NCI-H1105 (cell line): ENCODE data around the gene C1QTNF1.
A peak's percentile ranks its signal among the peaks of the same experiment; 100 is the strongest.
"Not testable (repeated sequence)": the region's sequence is repeated elsewhere in the genome, so short reads cannot be mapped to it uniquely, and the experiment has no call there.

Experiments used
- DNase-seq: peaks from one replicate; lab custom pipeline; 2025; lab: John Stamatoyannopoulos, UW

The C1QTNF1 gene

DNA sequence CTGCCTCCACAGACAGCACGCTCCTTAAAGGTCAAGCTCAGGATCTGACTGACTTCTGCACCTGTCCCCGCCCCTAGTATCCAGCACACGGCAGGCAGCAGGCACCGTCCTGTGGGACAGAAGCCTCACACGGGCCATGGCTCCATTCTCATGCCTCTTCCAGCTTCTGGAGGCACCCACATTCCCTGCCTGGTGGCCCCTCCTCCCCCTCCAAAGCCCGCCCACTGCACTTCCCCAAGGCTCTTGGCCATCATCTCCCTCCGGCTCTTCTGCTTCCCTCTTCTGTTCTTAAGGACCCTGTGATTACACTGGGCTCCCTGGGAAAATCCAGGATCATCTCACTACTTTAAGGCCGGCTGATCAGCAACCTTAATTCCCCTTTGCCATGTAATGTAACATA lies 17.9 kb upstream of the C1QTNF1 start:
- DNase-seq: no peak

DNA sequence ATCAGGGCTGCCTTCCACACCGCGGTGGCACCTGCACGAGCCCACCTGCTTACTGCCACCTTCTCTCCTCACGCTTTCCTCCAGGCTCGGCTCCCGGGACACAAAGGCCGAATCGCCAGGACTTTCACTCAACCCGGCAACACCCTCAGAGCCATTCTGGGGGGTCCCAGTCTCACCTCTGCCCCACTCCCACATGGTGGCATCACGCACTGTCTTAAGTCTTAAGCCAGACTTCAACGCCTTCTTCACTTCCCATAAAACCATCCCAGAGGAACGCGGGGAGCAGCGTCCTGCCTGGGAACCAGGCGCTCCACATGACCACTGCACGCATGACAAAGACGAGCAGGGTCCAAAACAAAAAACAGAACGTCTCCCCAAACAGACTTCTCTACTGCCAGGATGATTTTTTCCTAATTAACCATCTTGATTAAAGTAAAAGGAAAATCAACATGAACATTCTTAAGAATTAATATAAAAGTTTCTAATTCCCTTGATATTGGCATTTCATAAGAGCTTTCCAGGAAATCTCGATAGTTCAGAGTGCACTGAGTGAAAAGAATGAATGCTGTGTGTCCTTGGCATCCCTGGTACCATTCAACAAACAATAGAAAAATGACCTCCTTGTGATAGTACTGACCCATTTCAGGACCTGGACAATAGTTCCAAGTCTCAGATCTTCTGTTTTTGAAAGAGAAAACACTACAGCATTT lies 17.0 kb upstream of the C1QTNF1 start:
- DNase-seq: no peak

DNA sequence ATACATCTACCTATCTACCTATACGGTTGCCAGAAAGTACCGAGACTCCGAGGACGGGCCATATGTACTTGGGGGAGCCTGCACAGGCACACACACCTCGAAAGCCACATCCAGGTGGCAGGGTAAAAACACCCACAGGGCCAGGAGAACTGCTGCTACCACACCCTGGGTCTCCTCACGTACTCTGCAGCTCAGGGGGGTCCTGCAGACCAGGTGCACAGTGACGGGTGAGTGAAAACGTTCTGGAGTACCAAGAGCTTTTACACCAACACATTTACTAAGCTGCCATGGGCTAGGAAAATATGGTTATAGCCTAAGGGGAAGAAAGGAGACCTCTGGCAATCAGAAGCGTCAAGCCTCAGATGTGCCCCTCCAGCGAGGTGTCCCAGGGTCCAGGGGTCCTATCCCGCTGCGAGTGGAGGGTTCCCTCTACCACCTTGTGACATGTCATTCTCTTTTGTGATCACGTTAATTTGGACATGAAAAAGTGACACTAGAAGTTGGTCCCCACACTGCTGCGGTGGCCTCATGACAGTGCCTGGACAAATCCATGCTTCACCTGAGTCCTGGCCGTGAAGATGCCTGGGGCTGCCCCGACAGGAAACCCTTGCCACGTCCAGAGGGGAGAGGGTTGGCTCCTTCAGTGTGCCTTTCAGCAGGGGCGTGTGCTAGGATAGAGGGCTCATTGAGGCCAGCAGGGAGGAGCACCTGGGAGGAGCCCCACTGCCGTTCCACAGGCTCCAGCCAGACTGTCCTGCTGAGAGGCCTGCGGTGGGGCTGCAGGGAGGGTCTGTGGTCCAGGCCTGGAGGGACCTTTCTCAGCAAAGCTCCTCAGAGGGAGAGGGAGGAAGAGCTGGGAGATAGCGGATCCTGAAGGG lies 16.2 kb upstream of the C1QTNF1 start:
- no peak for DNase-seq

DNA sequence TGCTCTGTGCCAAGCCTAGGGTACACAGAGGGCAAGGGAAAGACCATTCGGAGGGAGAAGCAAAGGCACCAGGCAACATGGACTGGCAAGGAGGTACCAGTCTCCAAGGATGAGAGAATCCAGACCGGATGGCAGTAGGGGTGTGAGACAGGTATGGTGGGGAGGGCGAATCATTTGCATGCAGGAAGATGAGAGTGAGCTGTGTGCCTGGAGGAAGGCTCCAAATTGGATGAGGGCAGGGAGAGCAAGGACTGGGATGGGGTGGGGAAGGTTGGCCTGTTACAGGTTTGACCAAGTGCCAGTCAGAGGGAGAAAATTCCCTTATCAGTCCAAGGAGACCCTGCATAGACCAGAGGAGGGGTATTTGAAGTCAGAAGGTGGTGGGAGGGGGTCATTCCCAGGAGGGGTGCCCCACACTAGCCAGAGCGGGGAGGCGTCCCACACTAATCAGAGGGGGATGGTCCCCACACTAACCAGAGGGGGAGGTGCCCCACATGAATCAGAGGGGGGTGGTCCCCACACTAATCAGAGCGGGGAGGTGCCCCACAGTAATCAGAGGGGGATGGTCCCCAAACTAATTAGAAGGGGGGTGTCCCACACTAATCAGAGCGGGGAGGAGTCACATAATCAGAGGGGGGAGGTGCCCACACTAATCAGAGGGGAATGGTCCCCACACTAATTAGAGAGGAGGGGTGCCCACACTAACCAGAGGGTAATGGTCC lies 15.1 kb upstream of the C1QTNF1 start:
- no peak for DNase-seq

DNA sequence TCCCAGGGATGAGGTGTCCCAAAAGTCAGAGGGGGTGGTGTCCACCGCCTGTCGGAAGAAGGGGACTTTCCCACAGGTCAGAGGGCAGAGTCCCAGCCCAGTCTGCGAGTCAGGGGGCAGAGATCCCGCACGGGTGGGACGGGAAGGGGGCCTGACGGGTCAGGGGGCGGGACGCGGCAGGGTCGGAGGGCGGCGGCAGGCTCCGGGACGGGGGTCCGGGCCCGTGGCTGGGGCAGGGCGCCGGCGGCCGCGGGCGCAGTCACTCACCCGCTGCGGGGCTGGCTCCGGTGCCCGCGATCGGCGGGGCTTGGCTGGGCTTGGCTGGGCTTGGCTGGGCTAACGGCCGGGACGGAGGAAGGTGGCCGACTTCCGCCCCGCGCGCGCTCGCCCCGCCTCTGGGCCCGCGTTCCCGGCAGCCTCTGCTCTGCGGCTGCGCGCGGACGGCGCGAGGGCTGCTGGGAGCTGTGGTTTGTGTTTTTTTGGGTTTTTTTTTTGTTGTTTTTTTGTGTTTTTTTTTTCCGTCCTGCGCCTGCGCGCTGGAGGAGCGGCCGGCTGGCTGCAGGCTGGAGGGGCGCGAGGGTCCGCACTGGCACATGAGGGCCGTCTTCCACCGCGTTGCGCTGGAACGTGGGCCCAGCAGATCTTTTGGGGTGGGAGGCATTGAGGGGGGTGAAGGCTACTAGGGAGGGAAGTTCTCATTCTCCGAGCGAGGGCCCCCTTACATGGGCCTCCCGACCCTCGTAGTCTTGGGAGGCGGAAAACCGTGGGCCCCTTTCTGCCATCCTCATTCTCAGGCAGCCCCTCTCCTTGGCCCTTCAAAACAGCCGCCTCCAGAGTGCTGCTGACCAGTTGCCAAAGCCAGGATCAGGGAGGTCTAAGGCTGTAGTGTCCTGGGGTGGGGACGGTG lies 14.3 kb upstream of the C1QTNF1 start, which contains the start of gene CANT1:
Gene CANT1 (minus strand): TSS at position 368 of the 907 bp plus-strand sequence. CDS start 12,142 bp downstream, outside the sequence.
- peak; percentile 68 for DNase-seq

DNA sequence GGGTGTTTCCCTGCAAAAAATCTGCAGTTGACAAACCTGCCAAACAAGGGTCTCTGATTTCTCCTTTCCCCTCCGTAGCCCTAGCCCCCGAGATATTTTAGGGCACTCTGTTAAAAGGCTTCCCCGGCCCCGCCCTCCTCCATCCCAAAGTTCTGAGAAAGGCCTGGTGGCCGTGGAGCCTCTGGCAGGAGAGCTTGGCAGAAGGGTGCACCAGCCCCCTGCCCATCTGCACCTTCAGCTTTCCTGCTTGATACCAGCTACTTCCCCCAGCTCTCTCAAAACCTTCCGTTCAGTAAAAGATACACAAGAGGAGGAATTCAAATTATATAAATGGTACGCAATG lies 13.7 kb upstream of the C1QTNF1 start:
- no peak for DNase-seq

DNA sequence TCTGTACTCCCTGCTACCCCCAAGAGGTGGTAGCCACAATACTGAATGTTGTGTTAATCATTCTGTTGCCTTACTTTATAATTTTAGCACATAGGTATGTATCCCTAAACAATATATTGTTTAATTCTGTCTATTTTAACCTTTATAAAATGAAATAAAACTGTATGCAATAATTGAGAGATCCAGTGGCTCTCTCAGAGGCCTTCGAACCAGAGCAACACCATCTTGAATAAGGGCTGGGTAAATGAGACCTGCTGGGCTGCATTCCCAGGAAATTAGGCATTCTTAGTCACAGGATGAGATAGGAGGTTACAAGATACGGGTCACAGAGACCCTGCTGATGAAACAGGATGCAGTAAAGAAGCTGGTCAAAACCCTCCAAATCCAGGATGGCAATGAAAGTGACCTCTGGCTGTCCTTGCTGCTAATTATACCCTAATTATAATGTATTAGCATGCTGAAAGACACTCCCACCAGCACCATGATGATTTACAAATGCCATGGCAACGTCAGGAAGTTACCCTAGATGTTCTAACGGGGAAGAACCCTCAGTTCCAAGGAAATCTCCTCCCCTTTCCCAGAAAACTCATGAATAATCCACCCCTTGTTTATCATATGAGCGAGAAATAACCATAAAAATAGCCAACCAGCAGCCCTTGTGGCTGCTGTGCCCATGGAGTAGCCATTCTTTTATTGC lies 12.4 kb upstream of the C1QTNF1 start:
- DNase-seq: no peak

DNA sequence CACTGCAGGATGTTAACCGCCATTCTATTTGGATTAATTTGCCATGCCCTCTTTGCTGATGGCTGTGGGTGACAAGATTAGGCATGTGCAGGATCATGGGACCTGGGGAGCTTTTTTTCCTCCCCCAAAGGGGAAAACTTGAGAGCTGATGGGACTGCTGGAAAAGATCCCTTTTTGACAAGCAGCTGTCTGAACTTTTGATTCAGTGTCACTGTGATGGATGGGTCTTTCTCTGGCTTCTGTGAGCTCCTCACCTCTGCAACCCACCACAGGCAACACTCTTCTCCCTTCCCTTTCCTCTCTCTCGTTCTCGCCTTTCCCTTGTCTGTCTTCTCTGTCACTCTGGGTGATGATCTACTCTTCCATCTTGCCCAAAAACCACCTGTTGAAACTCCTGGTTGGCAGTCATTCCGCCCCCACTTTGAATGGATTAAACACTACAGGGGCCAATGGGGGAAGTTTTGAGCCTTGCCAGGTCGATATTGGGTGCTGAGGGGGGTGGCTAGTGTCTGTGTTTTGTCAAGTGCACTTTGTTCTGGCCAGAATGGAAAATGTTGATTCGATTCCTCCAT lies 11.3 kb upstream of the C1QTNF1 start:
- DNase-seq: no peak

DNA sequence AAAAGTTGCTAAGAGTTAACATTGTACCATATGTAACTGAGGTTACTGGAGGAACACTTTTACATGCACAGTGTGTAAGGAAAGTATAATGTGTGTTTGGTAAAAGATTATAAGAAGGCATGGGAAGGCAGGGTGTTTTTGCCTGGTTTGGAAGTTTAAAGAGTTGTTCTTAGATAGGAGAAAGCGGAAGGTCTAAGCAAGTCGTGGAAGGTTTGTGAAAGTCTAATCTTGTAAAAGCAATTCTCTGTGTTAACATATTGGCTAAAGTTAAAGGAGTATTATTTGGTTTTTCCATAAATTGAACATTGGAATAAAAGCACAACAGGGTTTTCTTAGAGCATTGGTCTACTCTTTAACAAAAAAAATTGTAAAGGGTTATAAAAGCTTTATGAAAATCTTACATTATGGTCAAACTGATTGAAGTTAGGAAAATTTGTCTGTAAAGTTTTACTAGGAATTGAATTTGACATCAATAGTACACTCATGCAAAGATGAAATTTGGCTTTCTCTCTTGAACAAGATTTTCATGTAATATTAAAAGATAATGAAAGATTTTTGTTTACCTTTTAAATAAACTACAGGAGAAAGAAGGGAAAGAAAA lies 9.7 kb upstream of the C1QTNF1 start:
- no peak for DNase-seq

DNA sequence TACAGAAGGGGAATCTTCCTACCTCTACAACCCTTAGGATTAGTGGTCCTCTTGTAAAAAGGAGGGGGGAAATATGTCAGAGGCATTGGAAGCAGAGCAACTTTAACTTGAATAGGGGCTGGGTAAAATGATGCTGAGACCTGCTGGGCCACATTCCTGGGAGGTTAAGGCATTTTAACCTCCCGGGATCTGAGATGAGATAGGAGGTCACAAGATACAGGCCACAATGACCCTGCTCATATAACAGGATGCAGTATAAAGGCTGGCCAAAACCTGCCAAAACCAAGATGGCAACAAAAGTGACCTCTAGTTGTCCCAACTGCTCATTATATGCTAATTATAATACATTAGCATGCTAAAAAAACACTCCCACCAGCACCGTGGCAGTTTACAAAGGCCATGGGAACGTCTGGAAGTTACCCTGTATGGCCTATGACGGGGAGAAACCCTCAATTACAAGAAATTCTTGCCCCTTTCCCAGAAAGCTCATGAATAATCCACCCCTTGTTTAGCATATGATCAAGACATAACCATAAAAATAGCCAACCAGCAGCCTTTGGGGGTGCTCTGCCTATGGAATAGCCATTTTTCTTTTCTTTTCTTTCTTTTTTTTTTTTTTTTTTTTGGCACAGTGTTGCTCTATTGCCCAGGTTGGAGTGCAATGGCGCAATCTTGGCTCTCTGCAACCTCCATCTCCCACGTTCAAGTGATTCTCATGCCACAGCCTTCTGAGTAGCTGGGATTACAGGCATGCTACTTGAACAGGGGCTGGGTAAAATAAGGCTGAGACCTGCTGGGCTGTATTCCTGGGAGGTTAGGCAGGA lies 6.2 kb upstream of the C1QTNF1 start:
- DNase-seq: no peak

DNA sequence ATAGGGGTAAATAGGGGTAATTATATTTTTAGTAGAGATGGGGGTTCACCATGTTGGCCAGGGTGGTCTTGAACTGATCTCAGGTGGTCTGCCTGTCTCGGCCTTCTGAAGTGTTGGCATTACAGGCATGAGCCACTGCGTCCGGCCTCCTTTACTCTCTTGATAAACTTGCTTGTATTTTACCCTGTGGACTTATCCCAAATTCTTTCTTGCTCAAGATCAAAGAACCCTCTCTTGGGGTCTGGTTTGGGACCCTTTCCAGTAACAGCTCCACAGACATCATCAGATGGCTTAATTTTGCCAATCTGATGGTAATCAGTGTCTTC lies 5.6 kb upstream of the C1QTNF1 start:
- no peak for DNase-seq

DNA sequence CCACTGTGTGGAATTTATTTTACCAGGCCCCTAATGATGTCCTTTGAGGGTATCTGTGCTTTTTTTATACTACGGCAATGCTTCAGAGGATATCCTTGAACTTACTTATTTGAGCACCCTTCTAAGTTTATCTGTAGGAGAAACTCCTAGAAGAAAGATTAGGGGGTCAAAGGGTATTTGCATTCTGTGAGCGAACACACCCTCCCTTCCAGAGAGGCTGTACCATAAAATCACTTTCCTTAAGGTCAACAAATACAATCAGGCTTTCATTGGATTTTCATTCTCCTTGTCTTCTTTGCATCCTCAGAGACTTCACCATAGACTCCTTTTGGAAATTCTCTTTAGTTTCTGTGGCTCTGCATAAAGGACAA lies 4.7 kb upstream of the C1QTNF1 start:
- DNase-seq: no peak

DNA sequence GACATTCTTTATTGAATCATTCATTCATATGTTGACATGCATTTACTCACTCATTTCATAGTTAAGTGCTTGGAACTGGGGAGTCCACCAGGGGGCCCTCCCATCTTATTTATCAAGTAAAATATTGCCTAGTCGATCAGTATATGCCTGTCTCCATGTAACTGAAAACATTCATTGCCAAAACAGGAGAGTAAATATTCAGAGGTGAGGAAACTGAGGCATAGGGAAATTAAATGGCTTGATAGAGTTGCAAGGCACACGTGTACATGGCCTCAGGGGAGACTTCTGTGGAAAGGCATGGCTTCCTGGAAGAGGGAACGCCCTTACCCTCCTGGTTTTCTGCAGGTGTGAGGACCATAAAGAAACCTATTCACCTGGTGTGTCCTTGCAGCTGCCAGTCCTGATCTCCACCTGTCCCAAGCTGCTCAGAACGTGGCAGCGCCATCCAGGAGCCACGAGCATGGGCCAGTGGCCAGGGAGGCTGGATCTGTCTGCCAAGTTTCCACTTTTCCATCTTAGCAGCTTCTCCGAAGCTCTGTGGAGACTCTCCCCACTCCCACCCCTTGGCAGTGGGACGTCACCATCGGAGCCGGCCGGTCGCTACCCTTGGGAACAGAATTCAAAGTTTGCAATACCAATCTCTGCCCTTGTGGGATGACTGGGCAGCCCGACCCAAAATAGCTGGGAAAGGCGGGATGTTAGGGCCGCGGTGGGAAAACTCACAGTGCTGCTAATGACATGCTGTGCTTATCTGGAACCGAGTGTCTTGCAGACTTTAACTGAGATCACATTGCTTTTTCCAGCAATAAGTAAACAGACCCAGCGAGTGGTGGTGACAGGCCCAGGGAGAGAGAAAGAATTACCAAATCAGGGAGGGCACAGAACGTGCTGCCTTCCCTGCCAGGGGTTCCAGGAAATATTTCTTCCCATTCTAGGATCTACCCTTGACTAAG lies 4.1 kb upstream of the C1QTNF1 start:
- peak; percentile 60 for DNase-seq

DNA sequence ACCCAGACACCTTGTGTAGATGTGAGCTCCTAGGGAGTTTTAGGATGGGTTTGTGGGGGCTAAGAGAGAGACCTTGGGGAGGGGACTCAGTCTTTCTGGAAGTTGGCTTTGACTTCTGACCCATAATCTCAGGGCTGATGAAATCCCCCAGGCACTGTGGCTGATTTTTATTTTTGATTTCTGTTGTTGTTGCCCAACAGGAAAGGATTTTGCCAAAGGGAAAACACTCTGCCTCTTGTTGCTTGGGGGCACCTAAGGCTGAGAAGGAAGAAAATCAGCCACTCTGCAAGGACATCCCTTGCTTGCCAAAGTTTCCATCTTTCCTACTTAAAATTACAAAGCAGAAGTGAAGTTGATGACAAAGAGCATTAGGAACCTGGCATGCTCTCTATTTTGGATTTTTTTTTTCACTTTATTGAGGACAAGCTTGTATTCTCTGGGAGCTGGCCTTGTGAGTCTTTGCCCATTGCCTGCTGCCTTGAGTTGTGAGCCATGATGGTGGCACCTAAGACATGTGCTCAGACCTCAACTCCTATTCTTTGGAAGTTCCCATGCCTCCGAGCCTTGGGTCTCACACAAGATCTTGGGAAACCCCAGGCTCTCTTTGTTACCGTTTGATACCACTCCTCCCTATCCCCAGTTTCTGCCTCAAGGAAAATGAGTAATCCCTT lies 3.2 kb upstream of the C1QTNF1 start:
- no peak for DNase-seq

DNA sequence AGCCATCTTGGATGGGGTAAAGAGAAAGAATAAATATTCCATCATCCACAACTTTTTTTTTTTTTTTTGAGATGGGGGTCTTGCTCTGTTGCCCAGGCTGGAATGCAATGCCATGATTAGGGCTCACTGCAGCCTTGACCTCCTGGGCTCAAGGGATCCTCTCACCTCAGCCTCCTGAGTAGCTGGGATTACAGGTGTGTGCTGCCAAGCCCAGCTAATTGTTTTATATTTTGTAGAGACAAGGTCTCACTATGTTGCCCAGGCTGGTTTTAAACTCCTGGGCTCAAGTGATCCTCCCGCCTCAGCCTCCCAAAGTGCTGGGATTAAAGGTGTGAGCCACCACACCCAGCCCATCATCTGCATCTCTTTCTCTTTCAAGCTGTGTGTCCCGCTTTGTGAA lies 2.0 kb upstream of the C1QTNF1 start:
- not testable (repeated sequence) for DNase-seq

DNA sequence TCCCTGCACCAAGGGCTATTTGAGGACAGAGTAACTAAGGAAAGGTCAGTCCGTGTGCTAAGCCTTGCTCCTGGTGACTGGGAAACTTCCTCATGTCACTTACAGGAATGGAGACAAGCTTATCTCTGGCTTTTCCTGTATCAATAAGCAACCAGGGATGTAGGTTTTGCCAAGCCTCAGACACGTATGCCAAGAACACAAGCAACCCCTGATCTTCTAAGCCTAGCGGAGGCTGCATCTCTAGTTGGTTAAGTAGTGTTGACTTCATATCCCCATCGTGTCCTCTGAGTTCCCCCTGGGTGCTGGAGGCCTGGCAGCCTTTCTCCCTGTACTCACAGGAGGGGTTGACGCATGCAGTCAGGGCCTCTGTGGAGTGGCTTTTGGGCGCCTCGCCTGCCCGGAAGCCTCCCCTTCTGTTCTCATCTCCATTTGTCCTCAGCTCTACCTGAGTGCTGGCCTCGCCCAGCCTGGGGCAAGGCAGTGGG lies 1.4 kb upstream of the C1QTNF1 start:
- DNase-seq: no peak

DNA sequence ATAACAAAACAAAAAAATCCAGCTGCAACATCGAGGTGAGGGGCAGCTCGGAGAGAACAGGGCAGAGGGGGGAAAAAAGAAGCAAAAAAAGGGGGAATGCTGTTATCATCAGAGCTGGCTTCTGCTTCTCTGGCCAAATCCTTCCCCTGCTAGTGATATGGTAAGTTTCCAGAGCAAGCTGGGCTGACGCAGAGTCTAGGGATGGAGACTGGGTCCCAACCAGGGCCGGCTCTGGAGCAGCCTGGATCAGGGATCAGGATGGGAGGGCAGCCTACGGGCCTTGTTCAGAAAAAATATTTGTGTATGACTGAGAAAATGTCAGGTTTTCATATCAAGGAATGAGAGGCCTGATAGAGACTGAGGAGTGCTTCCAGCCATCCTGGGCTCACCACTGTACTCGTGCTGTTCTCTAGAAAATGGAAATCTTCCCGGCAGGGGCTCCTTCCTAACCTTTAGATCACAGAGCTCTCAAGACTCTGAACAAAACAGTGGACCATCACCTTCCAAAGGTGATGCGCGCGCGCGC lies 726 bp upstream of the C1QTNF1 start:
- DNase-seq: no peak
